Measurements from ENCODE around the gene QRICH1. TPM values are rescaled to one million over a fixed set of nuclear protein-coding genes. Genes with fewer than 3 reads are reported as not detected.

The QRICH1 gene, protein sequence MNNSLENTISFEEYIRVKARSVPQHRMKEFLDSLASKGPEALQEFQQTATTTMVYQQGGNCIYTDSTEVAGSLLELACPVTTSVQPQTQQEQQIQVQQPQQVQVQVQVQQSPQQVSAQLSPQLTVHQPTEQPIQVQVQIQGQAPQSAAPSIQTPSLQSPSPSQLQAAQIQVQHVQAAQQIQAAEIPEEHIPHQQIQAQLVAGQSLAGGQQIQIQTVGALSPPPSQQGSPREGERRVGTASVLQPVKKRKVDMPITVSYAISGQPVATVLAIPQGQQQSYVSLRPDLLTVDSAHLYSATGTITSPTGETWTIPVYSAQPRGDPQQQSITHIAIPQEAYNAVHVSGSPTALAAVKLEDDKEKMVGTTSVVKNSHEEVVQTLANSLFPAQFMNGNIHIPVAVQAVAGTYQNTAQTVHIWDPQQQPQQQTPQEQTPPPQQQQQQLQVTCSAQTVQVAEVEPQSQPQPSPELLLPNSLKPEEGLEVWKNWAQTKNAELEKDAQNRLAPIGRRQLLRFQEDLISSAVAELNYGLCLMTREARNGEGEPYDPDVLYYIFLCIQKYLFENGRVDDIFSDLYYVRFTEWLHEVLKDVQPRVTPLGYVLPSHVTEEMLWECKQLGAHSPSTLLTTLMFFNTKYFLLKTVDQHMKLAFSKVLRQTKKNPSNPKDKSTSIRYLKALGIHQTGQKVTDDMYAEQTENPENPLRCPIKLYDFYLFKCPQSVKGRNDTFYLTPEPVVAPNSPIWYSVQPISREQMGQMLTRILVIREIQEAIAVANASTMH
- 118 and 121 TPM in 2 replicates for polyA plus RNA-seq (2013)

DNA sequence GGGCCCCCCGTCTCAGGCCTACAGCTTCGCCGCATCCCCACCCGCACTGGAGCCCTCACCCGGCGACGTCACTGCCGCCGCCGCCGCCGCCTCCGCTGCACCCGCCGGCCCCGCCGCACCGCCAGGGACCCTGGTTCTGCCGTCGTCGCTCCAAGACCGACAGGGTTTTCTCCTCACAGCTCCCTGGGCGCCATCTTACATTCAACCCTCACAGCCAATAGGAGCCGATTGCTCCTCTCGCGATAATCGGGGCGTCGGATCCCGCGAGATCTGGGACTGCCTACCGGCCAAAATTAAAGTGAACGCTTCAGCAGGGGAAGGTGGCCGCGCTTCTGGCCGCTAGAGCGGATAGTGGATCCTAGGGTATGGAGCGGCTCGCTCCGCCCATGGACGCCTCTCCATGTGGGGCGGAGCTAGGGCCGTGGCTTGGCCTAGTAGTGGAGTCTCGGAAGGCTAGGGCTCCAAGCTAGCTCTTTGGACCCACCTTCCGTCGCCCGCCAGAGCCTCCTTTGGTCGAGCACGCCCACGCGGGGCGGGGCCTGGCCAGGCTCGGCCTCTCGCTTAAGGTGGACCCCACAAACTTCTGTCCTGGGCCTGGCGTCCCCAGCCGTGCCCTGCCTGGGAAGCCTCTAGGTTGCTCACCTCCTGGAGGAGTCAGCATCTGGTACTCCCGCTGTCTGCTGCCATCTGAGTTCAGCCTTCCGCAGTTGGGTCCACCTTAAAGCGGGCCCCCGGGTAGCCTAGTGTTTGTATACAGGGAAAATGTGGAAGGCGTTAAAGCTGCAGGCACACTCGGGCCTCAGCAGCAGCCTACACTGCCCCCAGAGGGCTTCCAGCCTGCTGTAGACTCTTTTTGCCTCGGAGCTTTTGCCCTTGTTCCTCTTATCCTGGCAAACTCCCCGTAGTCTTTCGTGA is at the start of gene QRICH1:
Gene QRICH1, minus strand, starts transcription at position 219 of the 915 bp plus-strand sequence. CDS start 17,054 bp downstream, outside the sequence.
- peaks cover 31% of the 10 kb centered on the region in 2 experiments for H3K36me3 ChIP-seq (ENCODE audit: control insufficient read depth in 1 of 2, insufficient read depth in 2 of 2, low read length in 2 of 2)
- no peak within 1 kb of the TSS for H3K23ac ChIP-seq (ENCODE audit: low read length)
- peak within 1 kb of the TSS; percentile 97 for H3K18ac ChIP-seq (ENCODE audit: low read length)
- H3K4me2 ChIP-seq (ENCODE audit: low read length): peak within 1 kb of the TSS; percentile 94
- H3K27me3 ChIP-seq (ENCODE audit: insufficient read depth, low read length): no peaks in the 10 kb centered on the region
- H2AFZ ChIP-seq (ENCODE audit: insufficient read depth, low read length, poor library complexity): peak within 1 kb of the TSS; percentile 88
- H2BK120ac ChIP-seq (ENCODE audit: insufficient read depth, low read length, poor library complexity): peak within 1 kb of the TSS; percentile 90
- peak within 1 kb of the TSS; percentile 87 for H3K4ac ChIP-seq (ENCODE audit: low read depth, low read length)
- peak within 1 kb of the TSS; percentile 99 for H4K91ac ChIP-seq (ENCODE audit: low read depth, low read length)
- WGBS (ENCODE audit: extremely low coverage, insufficient coverage, insufficient read length): no CpG with 5 or more reads among the region's 65 CpGs
- peaks cover 4 to 6% of the 10 kb centered on the region in 2 experiments for H3K4me1 ChIP-seq (ENCODE audit: control insufficient read depth in 1 of 2, insufficient read depth in 2 of 2, low read length in 2 of 2)
- peak within 1 kb of the TSS; percentile 99 for H4K12ac ChIP-seq (ENCODE audit: low read depth, low read length)
- peak; percentile 100 for DNase-seq
- peak within 1 kb of the TSS; percentile 99 for H3K14ac ChIP-seq (ENCODE audit: low read length)
- peaks cover 1% of the 10 kb centered on the region for H3K9me3 ChIP-seq (ENCODE audit: insufficient read depth, low read depth, low read length)
- H3K27ac ChIP-seq (ENCODE audit: low read depth, low read length): peak within 1 kb of the TSS; percentile 98
- H3K79me2 ChIP-seq (ENCODE audit: control insufficient read depth, insufficient read depth, low read length, poor library complexity): peaks cover 17% of the 10 kb centered on the region
- H4K8ac ChIP-seq (ENCODE audit: low read depth, low read length): peak within 1 kb of the TSS; percentile 97
- H2BK12ac ChIP-seq (ENCODE audit: low read length): no peak within 1 kb of the TSS
- peak within 1 kb of the TSS; percentile 93 for H2AK5ac ChIP-seq (ENCODE audit: low read length)
- peak within 1 kb of the TSS; percentile 86 for H3K9ac ChIP-seq (ENCODE audit: low read length)
- H3K4me3 ChIP-seq (ENCODE audit: low read depth, low read length): peak within 1 kb of the TSS; percentile 96
- H3K79me1 ChIP-seq (ENCODE audit: low read length): peaks cover 15% of the 10 kb centered on the region
- peak within 1 kb of the TSS; percentile 95 for H2BK5ac ChIP-seq (ENCODE audit: low read depth, low read length, poor library complexity)

- Histone ChIP-seq H4K12ac (ENCODE audit: low read depth, low read length) (no peak overlapping the region), H3K27me3 (ENCODE audit: insufficient read depth, low read length) (no peaks in the 10 kb centered on the region), H3K23ac (ENCODE audit: low read length) (no peak overlapping the region), H3K79me1 (ENCODE audit: low read length) (no peaks in the 10 kb centered on the region), H3K79me2 (ENCODE audit: control insufficient read depth, insufficient read depth, low read length, poor library complexity) (no peaks in the 10 kb centered on the region), H2BK120ac (ENCODE audit: insufficient read depth, low read length, poor library complexity) (no peak overlapping the region), H2AK5ac (ENCODE audit: low read length) (no peak overlapping the region), H3K4me1 (ENCODE audit: control insufficient read depth in 1 of 2, insufficient read depth in 2 of 2, low read length in 2 of 2) (peaks cover 3 to 4% of the 10 kb centered on the region in 2 experiments), H2BK12ac (ENCODE audit: low read length) (no peak overlapping the region), H3K4me2 (ENCODE audit: low read length) (no peak overlapping the region), H3K14ac (ENCODE audit: low read length) (no peak overlapping the region), H3K9ac (ENCODE audit: low read length) (no peak overlapping the region), H2BK5ac (ENCODE audit: low read depth, low read length, poor library complexity) (no peak overlapping the region), H3K18ac (ENCODE audit: low read length) (no peak overlapping the region), H4K91ac (ENCODE audit: low read depth, low read length) (no peak overlapping the region), H3K4ac (ENCODE audit: low read depth, low read length) (no peak overlapping the region), H3K9me3 (ENCODE audit: insufficient read depth, low read depth, low read length) (peaks cover 18% of the 10 kb centered on the region), H4K8ac (ENCODE audit: low read depth, low read length) (no peak overlapping the region), H2AFZ (ENCODE audit: insufficient read depth, low read length, poor library complexity) (no peak overlapping the region), H3K36me3 (ENCODE audit: control insufficient read depth in 1 of 2, insufficient read depth in 2 of 2, low read length in 2 of 2) (peaks cover 0 to 2% of the 10 kb centered on the region in 2 experiments), H3K27ac (ENCODE audit: low read depth, low read length) (no peak overlapping the region), H3K4me3 (ENCODE audit: low read depth, low read length) (no peak overlapping the region)
- no CpG with 5 or more reads among the region's 3 CpGs for WGBS (ENCODE audit: extremely low coverage, insufficient coverage, insufficient read length)
- DNase-seq: no peak
These were observed 46.2 kb upstream of the QRICH1 start for GRCh38 chr3:49140080-49140479.

DNA sequence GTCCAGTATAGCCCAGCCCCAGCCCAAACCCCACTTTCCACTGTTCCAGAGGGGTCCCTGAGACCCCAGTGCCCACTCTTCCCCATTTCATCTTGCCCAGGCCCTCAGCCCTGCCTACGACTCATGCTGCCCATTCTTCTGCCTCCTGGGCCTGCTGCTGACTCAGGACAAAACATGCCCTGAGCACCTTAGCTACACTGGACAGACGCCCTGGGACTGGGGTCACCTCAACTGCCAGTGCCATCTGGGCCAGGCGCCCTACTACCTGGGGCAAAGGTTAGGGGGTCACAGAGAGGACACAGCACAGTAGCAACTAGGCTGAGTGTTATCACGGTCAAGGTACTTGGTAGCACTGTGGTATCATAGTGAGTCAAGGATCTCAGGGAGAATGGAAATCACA is 41.6 kb upstream of the QRICH1 start:
- H3K9me3 ChIP-seq (ENCODE audit: insufficient read depth, low read depth, low read length): peaks cover 6% of the 10 kb centered on the region
- H3K4me3 ChIP-seq (ENCODE audit: low read depth, low read length): no peak overlapping the region
- H3K27ac ChIP-seq (ENCODE audit: low read depth, low read length): no peak overlapping the region
- no peak overlapping the region for H2BK5ac ChIP-seq (ENCODE audit: low read depth, low read length, poor library complexity)
- H3K4me1 ChIP-seq (ENCODE audit: control insufficient read depth in 1 of 2, insufficient read depth in 2 of 2, low read length in 2 of 2): peaks cover 13 to 20% of the 10 kb centered on the region in 2 experiments
- peaks cover 9 to 10% of the 10 kb centered on the region in 2 experiments for H3K36me3 ChIP-seq (ENCODE audit: control insufficient read depth in 1 of 2, insufficient read depth in 2 of 2, low read length in 2 of 2)
- peak overlapping the region; percentile 29 for H4K91ac ChIP-seq (ENCODE audit: low read depth, low read length)
- DNase-seq: no peak
- WGBS (ENCODE audit: extremely low coverage, insufficient coverage, insufficient read length): no CpG with 5 or more reads among the region's 4 CpGs
- H3K23ac ChIP-seq (ENCODE audit: low read length): no peak overlapping the region
- no peaks in the 10 kb centered on the region for H3K27me3 ChIP-seq (ENCODE audit: insufficient read depth, low read length)
- H4K8ac ChIP-seq (ENCODE audit: low read depth, low read length): no peak overlapping the region
- H2BK120ac ChIP-seq (ENCODE audit: insufficient read depth, low read length, poor library complexity): no peak overlapping the region
- peaks cover 11% of the 10 kb centered on the region for H3K79me2 ChIP-seq (ENCODE audit: control insufficient read depth, insufficient read depth, low read length, poor library complexity)
- peak overlapping the region; percentile 75 for H2AK5ac ChIP-seq (ENCODE audit: low read length)
- no peak overlapping the region for H3K14ac ChIP-seq (ENCODE audit: low read length)
- H2AFZ ChIP-seq (ENCODE audit: insufficient read depth, low read length, poor library complexity): no peak overlapping the region
- no peak overlapping the region for H4K12ac ChIP-seq (ENCODE audit: low read depth, low read length)
- H3K9ac ChIP-seq (ENCODE audit: low read length): no peak overlapping the region
- H3K4ac ChIP-seq (ENCODE audit: low read depth, low read length): no peak overlapping the region
- peaks cover 15% of the 10 kb centered on the region for H3K79me1 ChIP-seq (ENCODE audit: low read length)
- no peak overlapping the region for H2BK12ac ChIP-seq (ENCODE audit: low read length)
- H3K4me2 ChIP-seq (ENCODE audit: low read length): no peak overlapping the region
- no peak overlapping the region for H3K18ac ChIP-seq (ENCODE audit: low read length)
